ENCODE results near the gene POMZP3. TPM values are rescaled to one million over a fixed set of nuclear protein-coding genes. Genes with fewer than 3 reads are reported as not detected.
A peak's percentile ranks its signal among the peaks of the same experiment; 100 is the strongest.
"Not testable (repeated sequence)": the region's sequence is repeated elsewhere in the genome, so short reads cannot be mapped to it uniquely, and the experiment has no call there.

The POMZP3 gene
- total RNA-seq, 1 donor from 2014 or later: 237 TPM

DNA sequence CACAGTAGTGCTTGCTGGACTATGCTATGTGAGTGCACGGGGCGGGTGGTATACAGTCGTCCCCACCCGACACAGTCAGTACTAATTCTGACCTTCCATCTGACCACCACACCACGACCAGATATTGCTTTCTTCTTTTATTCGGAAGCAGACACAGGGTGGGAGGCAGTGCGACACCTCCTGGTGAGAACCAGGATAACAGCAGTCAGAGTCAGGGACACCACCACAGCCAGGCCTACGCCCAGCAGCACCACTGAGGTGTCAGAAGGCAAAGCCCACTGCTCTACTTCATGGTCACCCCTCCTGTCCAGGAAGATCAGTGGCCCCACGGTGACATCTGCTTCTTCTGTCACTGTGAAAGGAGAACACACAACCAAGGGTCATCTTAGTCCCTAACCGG is 17.2 kb downstream of the POMZP3 start:
- H3K4me3 Mint-ChIP-seq (ENCODE audit: unreplicated experiment); H3K27ac Mint-ChIP-seq (ENCODE audit: unreplicated experiment); H3K4me1 Mint-ChIP-seq (ENCODE audit: unreplicated experiment); H3K9me3 Mint-ChIP-seq (ENCODE audit: unreplicated experiment); H3K27me3 Mint-ChIP-seq (ENCODE audit: unreplicated experiment); H3K36me3 Mint-ChIP-seq (ENCODE audit: low read depth, unreplicated experiment); DNase-seq (ENCODE audit: low spot score): not testable (repeated sequence)

DNA sequence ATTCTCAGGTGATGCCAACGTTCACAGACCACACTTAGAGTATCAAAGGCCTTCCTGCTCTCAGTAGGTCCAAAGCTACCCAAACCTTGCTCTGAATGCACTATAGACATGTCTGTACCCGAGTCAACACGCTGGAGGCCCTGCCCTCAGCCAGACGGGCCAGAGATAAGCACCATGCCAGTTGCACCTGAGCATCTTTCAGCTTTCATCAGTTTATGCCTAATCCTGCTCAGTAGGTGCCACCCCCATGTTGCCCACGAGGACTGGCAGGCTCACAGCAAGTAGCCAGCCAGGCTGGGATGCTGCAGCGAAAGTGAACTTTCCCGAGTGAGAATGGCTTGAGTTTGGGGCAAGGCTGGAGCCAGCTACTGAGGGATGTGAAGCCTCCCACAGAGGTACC is 18.6 kb downstream of the POMZP3 start:
- not testable (repeated sequence) for H3K36me3 Mint-ChIP-seq (ENCODE audit: low read depth, unreplicated experiment); H3K27ac Mint-ChIP-seq (ENCODE audit: unreplicated experiment); H3K4me3 Mint-ChIP-seq (ENCODE audit: unreplicated experiment); H3K9me3 Mint-ChIP-seq (ENCODE audit: unreplicated experiment); DNase-seq (ENCODE audit: low spot score); H3K4me1 Mint-ChIP-seq (ENCODE audit: unreplicated experiment); H3K27me3 Mint-ChIP-seq (ENCODE audit: unreplicated experiment)

DNA sequence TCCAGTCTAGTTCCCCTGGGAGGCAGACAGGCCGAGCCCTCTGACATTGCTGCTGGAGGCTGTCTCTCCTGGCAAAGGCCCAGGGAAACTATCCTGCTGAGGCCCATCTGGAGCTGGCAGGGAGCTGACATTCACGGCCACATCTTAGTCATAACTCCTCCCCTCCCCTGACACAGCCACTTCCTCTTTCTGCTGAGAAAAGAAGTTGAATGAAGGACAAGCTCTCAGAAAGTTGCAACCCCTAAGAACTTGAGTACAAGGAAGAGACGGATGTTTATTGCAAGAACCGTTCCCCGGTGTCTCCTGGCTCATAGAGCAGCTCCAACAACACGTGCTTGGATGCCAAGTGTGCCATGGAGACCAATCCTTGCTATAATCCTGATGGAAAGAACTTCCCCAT is 21.1 kb downstream of the POMZP3 start:
- H3K27ac Mint-ChIP-seq (ENCODE audit: unreplicated experiment); DNase-seq (ENCODE audit: low spot score); H3K4me3 Mint-ChIP-seq (ENCODE audit: unreplicated experiment); H3K36me3 Mint-ChIP-seq (ENCODE audit: low read depth, unreplicated experiment); H3K4me1 Mint-ChIP-seq (ENCODE audit: unreplicated experiment); H3K9me3 Mint-ChIP-seq (ENCODE audit: unreplicated experiment); H3K27me3 Mint-ChIP-seq (ENCODE audit: unreplicated experiment): not testable (repeated sequence)

GRCh38 chr7:76600650-76601049 is 26.4 kb downstream of the POMZP3 start:
- H3K4me1 Mint-ChIP-seq (ENCODE audit: unreplicated experiment): peaks cover 11% of the 10 kb centered on the region
- DNase-seq (ENCODE audit: low spot score); H3K4me3 Mint-ChIP-seq (ENCODE audit: unreplicated experiment); H3K9me3 Mint-ChIP-seq (ENCODE audit: unreplicated experiment); H3K36me3 Mint-ChIP-seq (ENCODE audit: low read depth, unreplicated experiment); H3K27ac Mint-ChIP-seq (ENCODE audit: unreplicated experiment); H3K27me3 Mint-ChIP-seq (ENCODE audit: unreplicated experiment): not testable (repeated sequence)

GRCh38 chr7:76600116-76600482 is 27.0 kb downstream of the POMZP3 start:
- H3K36me3 Mint-ChIP-seq (ENCODE audit: low read depth, unreplicated experiment); H3K27me3 Mint-ChIP-seq (ENCODE audit: unreplicated experiment); H3K4me3 Mint-ChIP-seq (ENCODE audit: unreplicated experiment); DNase-seq (ENCODE audit: low spot score); H3K27ac Mint-ChIP-seq (ENCODE audit: unreplicated experiment); H3K9me3 Mint-ChIP-seq (ENCODE audit: unreplicated experiment): not testable (repeated sequence)
- peaks cover 11% of the 10 kb centered on the region for H3K4me1 Mint-ChIP-seq (ENCODE audit: unreplicated experiment)

- H3K9me3 Mint-ChIP-seq (ENCODE audit: unreplicated experiment); H3K27me3 Mint-ChIP-seq (ENCODE audit: unreplicated experiment); H3K36me3 Mint-ChIP-seq (ENCODE audit: low read depth, unreplicated experiment): not testable (repeated sequence)
Measured at GRCh38 chr7:76598590-76599264, 28.4 kb downstream of the POMZP3 start.

GRCh38 chr7:76597288-76597687 is 29.8 kb downstream of the POMZP3 start:
- not testable (repeated sequence) for DNase-seq (ENCODE audit: low spot score); H3K27ac Mint-ChIP-seq (ENCODE audit: unreplicated experiment); H3K9me3 Mint-ChIP-seq (ENCODE audit: unreplicated experiment); H3K4me3 Mint-ChIP-seq (ENCODE audit: unreplicated experiment); H3K36me3 Mint-ChIP-seq (ENCODE audit: low read depth, unreplicated experiment); H3K27me3 Mint-ChIP-seq (ENCODE audit: unreplicated experiment)
- H3K4me1 Mint-ChIP-seq (ENCODE audit: unreplicated experiment): peaks cover 18% of the 10 kb centered on the region

More at GRCh38 chr7:76598590-76599264, 28.4 kb downstream of the POMZP3 start:
- H3K4me1 Mint-ChIP-seq (ENCODE audit: unreplicated experiment): peaks cover 15% of the 10 kb centered on the region
- DNase-seq (ENCODE audit: low spot score); H3K27ac Mint-ChIP-seq (ENCODE audit: unreplicated experiment); H3K4me3 Mint-ChIP-seq (ENCODE audit: unreplicated experiment): not testable (repeated sequence)

GRCh38 chr7:76592694-76593093 is 34.4 kb downstream of the POMZP3 start:
- H3K36me3 Mint-ChIP-seq (ENCODE audit: low read depth, unreplicated experiment); H3K27me3 Mint-ChIP-seq (ENCODE audit: unreplicated experiment); H3K4me3 Mint-ChIP-seq (ENCODE audit: unreplicated experiment); DNase-seq (ENCODE audit: low spot score); H3K9me3 Mint-ChIP-seq (ENCODE audit: unreplicated experiment); H3K27ac Mint-ChIP-seq (ENCODE audit: unreplicated experiment): not testable (repeated sequence)
- peaks cover 38% of the 10 kb centered on the region for H3K4me1 Mint-ChIP-seq (ENCODE audit: unreplicated experiment)

DNA sequence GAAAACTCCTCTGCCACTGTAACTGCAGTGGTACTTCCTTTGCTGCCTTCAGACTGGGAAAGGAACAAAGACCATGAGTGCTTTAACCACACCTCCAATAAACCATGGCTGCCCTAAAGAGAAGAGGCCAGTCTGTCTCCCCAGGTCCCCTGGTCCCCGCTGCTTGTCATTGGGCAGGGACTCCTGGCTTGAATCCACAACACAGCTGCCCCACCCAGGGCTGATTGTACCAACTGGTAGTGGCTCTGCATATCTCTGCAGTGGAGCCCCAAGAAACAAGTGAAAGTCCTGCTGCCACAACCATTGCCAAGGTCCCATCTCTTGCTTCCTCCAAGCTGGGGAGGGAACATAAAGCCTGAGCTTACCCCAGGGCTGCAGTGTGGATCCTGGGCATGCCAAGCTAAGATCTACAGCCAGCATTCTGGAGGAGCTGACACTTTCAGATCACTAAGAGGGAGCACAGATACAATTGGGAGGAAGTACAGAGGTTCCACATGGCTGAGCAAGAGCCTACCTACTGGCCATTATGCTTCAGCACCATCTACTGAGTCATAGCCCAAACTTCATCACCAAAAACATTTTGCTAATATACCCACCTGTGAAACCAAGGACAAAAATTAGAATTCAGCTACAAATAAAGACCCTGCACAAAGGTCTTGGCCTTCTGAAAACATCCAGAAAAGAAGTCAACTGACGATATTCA is 35.3 kb downstream of the POMZP3 start:
- not testable (repeated sequence) for H3K27me3 Mint-ChIP-seq (ENCODE audit: unreplicated experiment); H3K36me3 Mint-ChIP-seq (ENCODE audit: low read depth, unreplicated experiment); H3K4me3 Mint-ChIP-seq (ENCODE audit: unreplicated experiment); H3K9me3 Mint-ChIP-seq (ENCODE audit: unreplicated experiment); DNase-seq (ENCODE audit: low spot score); H3K27ac Mint-ChIP-seq (ENCODE audit: unreplicated experiment)
- H3K4me1 Mint-ChIP-seq (ENCODE audit: unreplicated experiment): peaks cover 40% of the 10 kb centered on the region

DNA sequence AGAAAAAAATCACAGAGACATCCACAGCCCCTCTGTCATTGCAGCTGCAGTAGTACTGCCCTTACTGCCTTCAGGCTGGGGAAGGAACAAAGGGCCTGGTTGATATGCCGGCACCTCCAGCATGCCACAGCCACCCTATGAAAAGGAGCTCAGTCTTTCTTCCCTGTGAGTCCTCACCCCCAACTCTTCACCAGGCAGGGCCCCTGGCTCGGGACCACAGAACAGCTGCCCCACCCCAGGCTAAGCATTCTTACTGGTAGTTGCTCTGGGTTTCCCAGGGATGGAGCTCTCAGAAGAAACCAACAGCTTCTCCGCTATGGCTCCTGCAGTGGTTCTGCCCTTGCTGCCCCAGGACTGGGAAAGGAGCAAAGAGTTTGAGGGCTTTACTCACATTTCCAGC is 36.0 kb downstream of the POMZP3 start:
- not testable (repeated sequence) for DNase-seq (ENCODE audit: low spot score); H3K27ac Mint-ChIP-seq (ENCODE audit: unreplicated experiment); H3K27me3 Mint-ChIP-seq (ENCODE audit: unreplicated experiment); H3K36me3 Mint-ChIP-seq (ENCODE audit: low read depth, unreplicated experiment); H3K4me3 Mint-ChIP-seq (ENCODE audit: unreplicated experiment); H3K9me3 Mint-ChIP-seq (ENCODE audit: unreplicated experiment)
- peaks cover 44% of the 10 kb centered on the region for H3K4me1 Mint-ChIP-seq (ENCODE audit: unreplicated experiment)

DNA sequence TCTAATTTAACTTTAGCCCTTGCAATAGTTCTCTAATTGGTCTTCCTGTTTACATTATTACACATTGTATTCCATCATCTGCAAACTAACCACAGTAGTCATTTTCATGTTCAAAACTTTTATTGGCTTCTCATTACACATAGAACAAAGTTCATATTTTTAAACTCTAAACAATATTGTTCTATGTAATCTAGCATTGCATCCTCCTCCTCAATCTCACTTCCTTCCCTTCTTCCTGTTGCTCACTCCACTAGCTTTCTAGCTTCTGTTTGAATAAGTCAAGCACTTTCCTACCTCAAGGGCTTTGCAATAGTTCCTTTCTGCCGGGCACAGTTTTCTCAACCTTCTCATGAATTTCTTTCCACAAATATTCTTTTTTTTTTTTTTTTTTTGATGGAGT is 38.5 kb downstream of the POMZP3 start:
- not testable (repeated sequence) for H3K36me3 Mint-ChIP-seq (ENCODE audit: low read depth, unreplicated experiment); DNase-seq (ENCODE audit: low spot score); H3K27me3 Mint-ChIP-seq (ENCODE audit: unreplicated experiment); H3K9me3 Mint-ChIP-seq (ENCODE audit: unreplicated experiment); H3K4me3 Mint-ChIP-seq (ENCODE audit: unreplicated experiment)
- peak overlapping the region; percentile 80 for H3K27ac Mint-ChIP-seq (ENCODE audit: unreplicated experiment)
- peaks cover 44% of the 10 kb centered on the region for H3K4me1 Mint-ChIP-seq (ENCODE audit: unreplicated experiment)

DNA sequence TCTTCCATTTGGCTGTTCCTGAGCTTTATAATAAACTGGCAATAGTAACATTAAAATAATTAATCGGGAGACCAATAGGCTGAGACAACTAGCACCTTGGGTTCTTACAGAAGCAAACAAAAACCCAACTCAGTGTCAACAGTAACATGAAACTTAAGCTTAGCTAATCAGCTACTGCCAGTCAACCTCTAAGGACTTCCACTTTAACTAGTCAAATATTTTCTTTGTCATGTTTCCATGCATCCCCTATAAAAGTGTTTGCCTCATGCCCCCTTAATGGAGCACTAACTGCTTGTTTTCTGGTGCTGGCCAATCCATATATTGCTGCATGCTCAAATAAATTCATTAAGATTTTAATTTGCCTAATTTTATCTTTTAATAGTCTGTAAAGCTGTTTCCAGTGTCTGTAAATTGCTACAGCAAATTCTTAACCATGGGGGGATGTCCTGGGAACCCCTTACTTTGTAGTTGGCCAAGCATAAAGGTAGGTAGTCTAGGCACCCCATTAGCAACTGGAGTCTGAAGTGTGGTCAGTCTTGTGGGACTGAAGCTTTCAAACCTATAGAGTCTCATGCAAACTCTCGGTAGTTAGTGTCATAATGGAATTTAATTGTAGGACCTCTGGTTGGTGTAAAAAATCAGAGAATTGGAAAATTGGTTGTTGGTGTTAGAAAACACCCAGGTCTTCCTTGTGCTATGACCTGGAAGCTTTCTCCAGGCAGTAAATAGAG is 40.3 kb downstream of the POMZP3 start:
- H3K4me3 Mint-ChIP-seq (ENCODE audit: unreplicated experiment); H3K27ac Mint-ChIP-seq (ENCODE audit: unreplicated experiment); DNase-seq (ENCODE audit: low spot score); H3K27me3 Mint-ChIP-seq (ENCODE audit: unreplicated experiment); H3K36me3 Mint-ChIP-seq (ENCODE audit: low read depth, unreplicated experiment); H3K9me3 Mint-ChIP-seq (ENCODE audit: unreplicated experiment): not testable (repeated sequence)
- peaks cover 42% of the 10 kb centered on the region for H3K4me1 Mint-ChIP-seq (ENCODE audit: unreplicated experiment)
